ENCODE results near the gene LAMA2.

Gene LAMA2

DNA sequence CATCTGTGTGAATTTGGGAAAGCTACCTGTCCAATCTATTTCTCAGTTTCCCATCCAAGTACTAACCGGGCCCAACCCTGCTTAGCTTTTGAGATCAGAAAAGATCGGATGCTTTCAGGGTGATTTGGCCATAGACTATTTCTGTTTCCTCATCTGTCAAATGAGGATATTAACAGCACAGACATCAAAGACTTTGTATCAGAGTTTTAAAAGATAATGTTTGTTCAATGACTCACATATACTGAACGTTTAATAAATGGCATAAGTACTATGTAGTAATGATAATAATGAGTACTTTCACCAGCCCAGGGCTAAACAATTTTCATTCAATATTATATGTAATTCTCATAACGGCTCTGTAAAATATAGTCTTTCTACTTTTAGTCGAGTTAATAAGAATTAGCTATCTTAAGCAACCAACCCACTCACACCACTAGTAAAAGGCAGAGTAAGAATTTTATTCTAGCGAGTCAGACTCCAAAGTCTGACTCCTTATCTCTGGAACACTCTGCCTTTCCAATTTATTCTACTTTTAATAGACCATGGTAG, 610.5 kb downstream of the LAMA2 start:
- DNase-seq = no peak
- no peak for TF ChIP-seq CTCF (IDR thresholded peaks at IDR 0.05; ENCODE audit: low read depth, low read length)

GRCh38 chr6:129494099-129494498, 611.2 kb downstream of the LAMA2 start:
- H3K27ac ChIP-seq = no peak overlapping the region
- no peaks in the 10 kb centered on the region for H3K27me3 ChIP-seq (ENCODE audit: insufficient read depth, low read depth, severe bottlenecking)
- no peak for TF ChIP-seq CTCF (IDR thresholded peaks at IDR 0.05; ENCODE audit: low read depth, low read length)
- no peaks in the 10 kb centered on the region for H3K9me3 ChIP-seq (ENCODE audit: severe bottlenecking)
- no peak overlapping the region for H3K4me3 ChIP-seq (ENCODE audit: low read depth, low read length)
- H3K36me3 ChIP-seq = no peaks in the 10 kb centered on the region
- no peak for DNase-seq

More for the DNA sequence above, 610.5 kb downstream of the LAMA2 start:
- H3K4me3 ChIP-seq (ENCODE audit: low read depth, low read length) = no peak overlapping the region
- H3K27ac ChIP-seq = no peak overlapping the region
- H3K36me3 ChIP-seq = no peaks in the 10 kb centered on the region
- no peaks in the 10 kb centered on the region for H3K9me3 ChIP-seq (ENCODE audit: severe bottlenecking)
- no peaks in the 10 kb centered on the region for H3K27me3 ChIP-seq (ENCODE audit: insufficient read depth, low read depth, severe bottlenecking)

GRCh38 chr6:129494586-129494985, 611.6 kb downstream of the LAMA2 start:
- no peak for DNase-seq
- no peaks in the 10 kb centered on the region for H3K36me3 ChIP-seq
- no peak overlapping the region for H3K27ac ChIP-seq
- TF ChIP-seq CTCF (IDR thresholded peaks at IDR 0.05; ENCODE audit: low read depth, low read length) = no peak
- no peak overlapping the region for H3K4me3 ChIP-seq (ENCODE audit: low read depth, low read length)
- no peaks in the 10 kb centered on the region for H3K9me3 ChIP-seq (ENCODE audit: severe bottlenecking)
- H3K27me3 ChIP-seq (ENCODE audit: insufficient read depth, low read depth, severe bottlenecking) = no peaks in the 10 kb centered on the region

- no peak for DNase-seq
- Histone ChIP-seq H3K4me3 (ENCODE audit: low read depth, low read length) (no peak overlapping the region), H3K36me3 (no peaks in the 10 kb centered on the region), H3K27ac (no peak overlapping the region), H3K9me3 (ENCODE audit: severe bottlenecking) (no peaks in the 10 kb centered on the region), H3K27me3 (ENCODE audit: insufficient read depth, low read depth, severe bottlenecking) (no peaks in the 10 kb centered on the region)
- TF ChIP-seq CTCF (IDR thresholded peaks at IDR 0.05; ENCODE audit: low read depth, low read length) = no peak
Measured at GRCh38 chr6:129495652-129496051, 612.7 kb downstream of the LAMA2 start.

GRCh38 chr6:129497481-129498441, 614.8 kb downstream of the LAMA2 start:
- Histone ChIP-seq H3K27ac (no peak overlapping the region), H3K36me3 (no peaks in the 10 kb centered on the region), H3K27me3 (ENCODE audit: insufficient read depth, low read depth, severe bottlenecking) (no peaks in the 10 kb centered on the region), H3K9me3 (ENCODE audit: severe bottlenecking) (no peaks in the 10 kb centered on the region), H3K4me3 (ENCODE audit: low read depth, low read length) (no peak overlapping the region)
- no peak for TF ChIP-seq CTCF (IDR thresholded peaks at IDR 0.05; ENCODE audit: low read depth, low read length)
- DNase-seq = no peak

Data from WERI-Rb-1 (cell line).